ENCODE results near the gene ARMH3. TPM values are rescaled to one million over a fixed set of nuclear protein-coding genes. Genes with fewer than 3 reads are reported as not detected.

ARMH3 gene
- total RNA-seq, 1 donor from 2014 or later, result 6.6 TPM

GRCh38 chr10:101906586-101907183 lies 149.3 kb downstream of the ARMH3 start:
- no peak for TF ChIP-seq CTCF (conservative IDR thresholded peaks at IDR 0.05; ENCODE audit: low read depth, low read length)
- no peak for DNase-seq (ENCODE audit: low read depth)
- no peak overlapping the region for H3K4me3 ChIP-seq (ENCODE audit: low read depth, low read length)

GRCh38 chr10:101905251-101905650 lies 150.7 kb downstream of the ARMH3 start:
- DNase-seq (ENCODE audit: low read depth), result no peak
- TF ChIP-seq CTCF (conservative IDR thresholded peaks at IDR 0.05; ENCODE audit: low read depth, low read length), result no peak
- no peak overlapping the region for H3K4me3 ChIP-seq (ENCODE audit: low read depth, low read length)

- no peak for DNase-seq (ENCODE audit: low read depth)
- H3K4me3 ChIP-seq (ENCODE audit: low read depth, low read length), result no peak overlapping the region
- no peak for TF ChIP-seq CTCF (conservative IDR thresholded peaks at IDR 0.05; ENCODE audit: low read depth, low read length)
These were observed 152.0 kb downstream of the ARMH3 start for GRCh38 chr10:101903827-101904550.

- no peak for DNase-seq (ENCODE audit: low read depth)
- H3K4me3 ChIP-seq (ENCODE audit: low read depth, low read length), result no peak overlapping the region
- TF ChIP-seq CTCF (conservative IDR thresholded peaks at IDR 0.05; ENCODE audit: low read depth, low read length), result no peak
These were observed 153.2 kb downstream of the ARMH3 start for GRCh38 chr10:101902820-101903145.

- H3K4me3 ChIP-seq (ENCODE audit: low read depth, low read length), result no peak overlapping the region
- TF ChIP-seq CTCF (conservative IDR thresholded peaks at IDR 0.05; ENCODE audit: low read depth, low read length), result no peak
- no peak for DNase-seq (ENCODE audit: low read depth)
These were observed 153.7 kb downstream of the ARMH3 start for GRCh38 chr10:101902032-101902819.

GRCh38 chr10:101901340-101901739 lies 154.6 kb downstream of the ARMH3 start:
- no peak for TF ChIP-seq CTCF (conservative IDR thresholded peaks at IDR 0.05; ENCODE audit: low read depth, low read length)

More at GRCh38 chr10:101901340-101901739, 154.6 kb downstream of the ARMH3 start:
- no peak for DNase-seq (ENCODE audit: low read depth)
- H3K4me3 ChIP-seq (ENCODE audit: low read depth, low read length), result no peak overlapping the region

All from epithelial cell of proximal tubule (primary cell).